ENCODE results near the gene NSUN2.

The NSUN2 gene

DNA sequence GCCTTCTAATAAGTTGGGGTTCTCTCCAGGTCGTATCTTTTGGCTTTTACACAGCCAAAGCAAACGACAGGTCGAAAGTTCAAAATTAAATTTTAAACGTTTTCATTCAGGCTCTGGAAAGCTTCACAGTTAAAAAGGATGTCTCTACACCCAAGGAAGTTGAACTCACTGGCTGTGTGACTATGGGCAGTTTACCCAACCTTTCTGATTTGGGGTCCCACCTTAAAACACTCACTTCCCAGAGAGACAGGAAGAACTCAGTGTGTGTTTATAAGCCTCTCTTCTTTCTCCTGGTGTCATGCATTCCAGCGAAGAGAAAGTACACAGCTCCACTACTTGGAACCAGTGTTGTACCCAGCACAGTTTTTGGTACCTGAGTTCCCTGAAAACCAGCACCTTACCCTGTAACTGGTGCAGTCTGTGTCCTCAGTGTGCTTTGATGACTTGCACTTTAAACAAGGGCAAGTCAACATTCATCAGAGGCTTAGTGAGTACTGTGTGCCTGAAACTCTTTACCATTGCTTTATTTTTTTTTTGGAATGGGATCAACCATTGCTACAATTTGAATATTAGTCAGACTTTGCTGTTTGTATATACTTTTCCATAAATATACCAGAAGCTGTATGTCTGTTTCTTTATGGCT is 2.1 kb upstream of the NSUN2 start:
- Mint-ChIP-seq H3K4me1 (ENCODE audit: low read depth) (peaks cover 46% of the 10 kb centered on the region), H3K4me3 (no peak overlapping the region), H3K27ac (no peak overlapping the region), H3K36me3 (ENCODE audit: low read depth) (peaks cover 35% of the 10 kb centered on the region), H3K9me3 (no peaks in the 10 kb centered on the region), H3K27me3 (no peaks in the 10 kb centered on the region)
- intact Hi-C loops (cut with micrococcal nuclease): loop anchor here (2.0 to 5.0 kb wide), 2 partner anchors 110 to 258 kb away; partner anchors contain the start of gene MED10

DNA sequence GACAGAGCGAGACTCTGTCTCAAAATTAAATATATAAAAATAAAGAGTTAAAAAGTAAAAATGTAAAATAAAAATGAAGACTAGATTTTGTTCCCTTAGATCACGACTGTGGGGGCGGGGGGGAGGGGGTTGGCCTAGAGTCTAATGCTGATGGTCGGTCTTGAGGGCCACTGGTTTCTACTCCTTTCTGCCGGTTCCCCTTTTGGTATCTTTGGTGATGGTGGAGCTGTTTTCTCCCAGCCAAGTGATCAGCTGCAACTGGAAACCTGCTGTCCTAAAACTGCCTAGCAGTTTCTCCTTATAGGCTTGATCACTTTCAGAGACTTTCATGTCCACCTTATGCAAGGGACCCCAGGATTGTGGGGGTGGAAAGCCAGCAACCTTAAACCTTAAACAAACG is 1.5 kb upstream of the NSUN2 start:
- H3K27ac Mint-ChIP-seq: peak overlapping the region; percentile 98
- peaks cover 41% of the 10 kb centered on the region for H3K36me3 Mint-ChIP-seq (ENCODE audit: low read depth)
- no peaks in the 10 kb centered on the region for H3K9me3 Mint-ChIP-seq
- H3K4me1 Mint-ChIP-seq (ENCODE audit: low read depth): peaks cover 46% of the 10 kb centered on the region
- H3K4me3 Mint-ChIP-seq: peak overlapping the region; percentile 93
- intact Hi-C loops (cut with micrococcal nuclease): loop anchor here (2.0 to 5.0 kb wide), 2 partner anchors 110 to 257 kb away; partner anchors contain the start of gene MED10
- no peaks in the 10 kb centered on the region for H3K27me3 Mint-ChIP-seq

DNA sequence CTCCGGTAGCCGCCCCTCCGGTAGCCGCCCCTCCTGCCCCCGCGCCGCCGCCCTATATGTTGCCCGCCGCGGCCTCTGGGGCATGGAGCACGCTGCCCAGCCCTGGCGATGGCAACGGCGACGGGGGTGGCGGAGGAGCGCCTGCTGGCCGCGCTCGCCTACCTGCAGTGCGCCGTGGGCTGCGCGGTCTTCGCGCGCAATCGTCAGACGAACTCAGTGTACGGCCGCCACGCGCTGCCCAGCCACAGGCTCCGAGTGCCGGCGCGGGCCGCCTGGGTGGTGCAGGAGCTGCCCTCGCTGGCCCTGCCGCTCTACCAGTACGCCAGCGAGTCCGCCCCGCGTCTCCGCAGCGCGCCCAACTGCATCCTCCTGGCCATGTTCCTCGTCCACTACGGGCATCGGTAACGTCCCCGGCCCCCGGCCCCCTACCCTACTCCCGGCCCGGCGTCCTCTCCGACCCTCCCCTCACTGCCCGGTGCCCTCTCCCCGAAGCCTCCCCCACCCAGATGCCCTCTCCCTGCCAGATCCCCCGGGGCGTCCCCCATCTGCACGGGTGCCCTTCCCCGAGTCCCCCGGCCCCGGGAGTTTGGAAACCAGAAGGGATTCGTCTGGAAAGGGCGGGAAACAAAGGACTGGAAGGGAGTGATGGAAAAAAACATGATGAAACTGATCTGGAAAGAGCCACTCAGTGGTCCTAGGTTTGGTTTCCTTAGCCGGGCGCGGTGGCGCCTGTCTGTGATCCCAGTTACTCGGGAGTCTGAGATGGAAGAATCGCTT is 813 bp upstream of the NSUN2 start:
- intact Hi-C loops (cut with micrococcal nuclease): loop anchor here (1.0 to 5.0 kb wide), 4 partner anchors 79 to 1211 kb away; partner anchors contain the start of genes ICE1 and MED10
- Mint-ChIP-seq H3K4me3 (peak overlapping the region; percentile 93), H3K9me3 (no peaks in the 10 kb centered on the region), H3K36me3 (ENCODE audit: low read depth) (peaks cover 48% of the 10 kb centered on the region), H3K27me3 (no peaks in the 10 kb centered on the region), H3K27ac (peak overlapping the region; percentile 98), H3K4me1 (ENCODE audit: low read depth) (peaks cover 46% of the 10 kb centered on the region)

DNA sequence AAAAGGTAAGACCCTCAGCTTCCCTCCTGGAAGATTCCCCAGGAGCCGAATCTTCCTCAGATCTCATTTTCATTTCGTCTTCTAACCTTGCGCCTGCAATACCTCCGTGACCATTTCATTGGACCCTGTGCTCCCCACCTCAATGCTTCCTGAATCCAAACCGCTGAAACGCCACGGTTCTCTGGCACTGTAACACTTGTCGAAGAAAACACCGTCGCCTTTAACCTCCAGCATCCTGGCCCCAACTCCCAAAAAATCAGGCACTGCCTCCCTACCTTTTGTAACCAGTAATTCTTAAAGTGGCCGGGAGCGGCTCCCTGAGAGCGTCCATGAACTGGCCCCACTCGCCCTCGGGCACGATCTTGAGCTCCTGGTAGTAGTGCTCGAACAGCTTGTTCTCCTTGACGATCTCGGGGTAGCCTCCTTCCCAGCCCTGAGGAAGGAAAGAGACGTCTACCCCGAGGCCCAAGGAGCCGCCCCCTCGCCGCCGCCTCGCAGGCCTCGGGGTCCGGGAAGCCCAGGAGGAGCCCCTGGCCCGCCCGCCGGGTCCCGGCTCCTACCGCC is 438 bp downstream of the NSUN2 start:
- Mint-ChIP-seq H3K27ac (peak overlapping the region; percentile 98), H3K4me1 (ENCODE audit: low read depth) (peaks cover 34% of the 10 kb centered on the region), H3K4me3 (peak overlapping the region; percentile 93), H3K9me3 (no peaks in the 10 kb centered on the region), H3K27me3 (no peaks in the 10 kb centered on the region), H3K36me3 (ENCODE audit: low read depth) (peaks cover 58% of the 10 kb centered on the region)
- intact Hi-C loops (cut with micrococcal nuclease): loop anchor here (2.0 to 5.0 kb wide), 2 partner anchors 255 to 1210 kb away; partner anchors contain the start of genes ICE1 and MED10

DNA sequence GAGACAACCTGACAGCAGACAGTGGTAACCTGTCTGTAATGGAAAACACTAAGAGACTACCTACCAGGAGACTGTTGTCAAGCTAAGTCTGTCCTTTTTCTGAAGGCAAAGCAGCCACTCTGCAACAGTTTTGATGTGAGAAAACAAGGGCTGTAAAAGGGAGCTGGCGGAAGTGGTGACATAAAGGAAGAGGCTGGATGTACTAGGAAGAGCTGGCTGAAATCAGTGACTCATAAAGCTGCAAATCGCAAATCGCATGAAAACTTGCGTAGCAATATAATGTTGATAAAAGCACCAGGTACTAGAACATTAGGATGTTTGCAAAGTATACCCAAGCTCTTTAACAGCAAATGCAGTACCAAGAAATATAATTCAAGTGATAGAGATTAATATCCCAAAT is 1.4 kb downstream of the NSUN2 start:
- Mint-ChIP-seq H3K4me1 (ENCODE audit: low read depth) (peaks cover 27% of the 10 kb centered on the region), H3K9me3 (no peaks in the 10 kb centered on the region), H3K27me3 (no peaks in the 10 kb centered on the region), H3K27ac (no peak overlapping the region), H3K4me3 (peak overlapping the region; percentile 5), H3K36me3 (ENCODE audit: low read depth) (peaks cover 61% of the 10 kb centered on the region)
- intact Hi-C loops (cut with micrococcal nuclease): loop anchor here (5.0 kb wide), 1 partner anchor 254 kb away; the partner anchor contains the start of gene MED10

DNA sequence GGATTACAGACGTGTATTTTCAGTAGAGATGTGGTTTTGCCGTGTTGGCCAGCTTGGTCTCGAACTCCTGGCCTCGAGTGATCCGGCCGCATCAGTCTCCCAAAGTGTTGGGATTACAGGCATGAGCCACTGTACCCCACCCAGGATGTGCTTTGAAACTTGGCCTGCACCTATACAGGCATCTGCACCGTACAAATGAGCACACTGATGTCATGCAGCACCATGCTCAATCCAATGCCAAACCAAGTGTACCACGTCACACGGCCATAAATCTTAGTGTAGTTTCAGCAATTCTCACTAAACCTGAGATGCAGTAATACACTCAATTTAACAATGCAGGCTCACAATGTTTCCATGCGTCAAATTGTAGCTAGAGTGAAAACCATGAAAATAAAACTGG is 6.3 kb downstream of the NSUN2 start:
- Mint-ChIP-seq H3K4me3 (no peak overlapping the region), H3K9me3 (peaks cover 24% of the 10 kb centered on the region), H3K27me3 (no peaks in the 10 kb centered on the region), H3K36me3 (ENCODE audit: low read depth) (peaks cover 93% of the 10 kb centered on the region), H3K4me1 (ENCODE audit: low read depth) (peaks cover 14% of the 10 kb centered on the region), H3K27ac (no peak overlapping the region)
- intact Hi-C loops (cut with micrococcal nuclease): no loop called here

DNA sequence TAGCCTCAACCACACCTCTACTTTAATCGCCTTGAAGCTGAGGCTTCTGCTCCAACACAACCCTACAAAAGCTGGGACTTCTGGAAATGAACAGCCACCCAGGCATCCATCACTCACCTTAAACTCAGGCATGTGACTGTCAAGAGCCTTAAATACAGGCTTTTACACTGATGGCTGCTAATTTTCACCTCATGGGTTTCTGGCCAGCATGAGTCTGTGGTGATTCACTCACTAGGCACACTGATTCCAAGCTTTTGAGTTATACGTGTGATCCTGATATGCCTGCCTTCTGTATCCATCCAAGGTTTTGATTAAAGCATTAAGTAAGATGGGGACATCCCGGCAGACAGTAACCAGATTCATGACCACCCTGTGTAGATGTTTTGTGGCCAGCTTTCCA is 8.9 kb downstream of the NSUN2 start:
- intact Hi-C loops (cut with micrococcal nuclease): no loop called here
- H3K27ac Mint-ChIP-seq: no peak overlapping the region
- no peak overlapping the region for H3K4me3 Mint-ChIP-seq
- peaks cover 24% of the 10 kb centered on the region for H3K9me3 Mint-ChIP-seq
- H3K4me1 Mint-ChIP-seq (ENCODE audit: low read depth): no peaks in the 10 kb centered on the region
- H3K36me3 Mint-ChIP-seq (ENCODE audit: low read depth): peaks cover 89% of the 10 kb centered on the region
- H3K27me3 Mint-ChIP-seq: no peaks in the 10 kb centered on the region

DNA sequence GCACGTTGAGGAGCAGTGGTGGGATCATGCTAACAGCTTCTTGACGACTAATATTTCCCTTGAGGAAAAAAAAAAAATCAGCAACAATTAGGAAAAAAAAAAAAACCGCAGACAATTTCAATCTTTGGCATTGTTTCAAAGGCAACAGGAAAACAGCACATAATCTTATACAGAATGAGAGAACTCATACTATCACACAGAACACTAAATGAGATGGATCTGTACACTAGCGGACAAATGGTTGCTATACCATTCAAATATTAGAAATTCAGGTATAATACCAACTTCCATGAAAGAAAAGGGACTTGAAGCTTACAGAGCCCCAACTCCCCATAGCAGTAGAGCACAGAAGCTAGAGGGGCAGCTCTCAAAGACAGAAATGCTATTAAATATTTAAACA is 9.6 kb downstream of the NSUN2 start:
- no peak overlapping the region for H3K27ac Mint-ChIP-seq
- H3K27me3 Mint-ChIP-seq: no peaks in the 10 kb centered on the region
- peaks cover 24% of the 10 kb centered on the region for H3K9me3 Mint-ChIP-seq
- no peak overlapping the region for H3K4me3 Mint-ChIP-seq
- intact Hi-C loops (cut with micrococcal nuclease): no loop called here
- H3K36me3 Mint-ChIP-seq (ENCODE audit: low read depth): peaks cover 88% of the 10 kb centered on the region
- no peaks in the 10 kb centered on the region for H3K4me1 Mint-ChIP-seq (ENCODE audit: low read depth)

DNA sequence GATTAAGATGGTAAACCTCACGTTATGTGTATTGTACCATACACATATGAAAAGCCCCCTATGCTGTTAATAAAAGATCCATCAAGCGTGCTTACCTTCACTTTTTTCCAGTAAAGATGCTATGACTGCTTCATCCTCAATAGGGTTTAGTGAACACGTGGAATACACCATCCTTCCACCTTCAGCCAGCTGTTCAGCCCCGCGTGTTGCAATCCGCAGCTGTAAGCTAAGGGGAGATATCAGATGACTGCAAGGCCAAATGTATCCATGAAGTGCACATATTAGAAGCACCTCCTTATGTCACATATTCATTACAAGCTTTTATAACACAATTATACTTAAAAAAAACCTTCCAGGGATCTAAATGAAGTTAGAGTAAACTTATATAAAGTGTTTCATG is 16.2 kb downstream of the NSUN2 start:
- no peak overlapping the region for H3K27ac Mint-ChIP-seq
- H3K36me3 Mint-ChIP-seq (ENCODE audit: low read depth): peaks cover 91% of the 10 kb centered on the region
- no peaks in the 10 kb centered on the region for H3K27me3 Mint-ChIP-seq
- H3K9me3 Mint-ChIP-seq: no peaks in the 10 kb centered on the region
- intact Hi-C loops (cut with micrococcal nuclease): no loop called here
- no peak overlapping the region for H3K4me3 Mint-ChIP-seq
- no peaks in the 10 kb centered on the region for H3K4me1 Mint-ChIP-seq (ENCODE audit: low read depth)

DNA sequence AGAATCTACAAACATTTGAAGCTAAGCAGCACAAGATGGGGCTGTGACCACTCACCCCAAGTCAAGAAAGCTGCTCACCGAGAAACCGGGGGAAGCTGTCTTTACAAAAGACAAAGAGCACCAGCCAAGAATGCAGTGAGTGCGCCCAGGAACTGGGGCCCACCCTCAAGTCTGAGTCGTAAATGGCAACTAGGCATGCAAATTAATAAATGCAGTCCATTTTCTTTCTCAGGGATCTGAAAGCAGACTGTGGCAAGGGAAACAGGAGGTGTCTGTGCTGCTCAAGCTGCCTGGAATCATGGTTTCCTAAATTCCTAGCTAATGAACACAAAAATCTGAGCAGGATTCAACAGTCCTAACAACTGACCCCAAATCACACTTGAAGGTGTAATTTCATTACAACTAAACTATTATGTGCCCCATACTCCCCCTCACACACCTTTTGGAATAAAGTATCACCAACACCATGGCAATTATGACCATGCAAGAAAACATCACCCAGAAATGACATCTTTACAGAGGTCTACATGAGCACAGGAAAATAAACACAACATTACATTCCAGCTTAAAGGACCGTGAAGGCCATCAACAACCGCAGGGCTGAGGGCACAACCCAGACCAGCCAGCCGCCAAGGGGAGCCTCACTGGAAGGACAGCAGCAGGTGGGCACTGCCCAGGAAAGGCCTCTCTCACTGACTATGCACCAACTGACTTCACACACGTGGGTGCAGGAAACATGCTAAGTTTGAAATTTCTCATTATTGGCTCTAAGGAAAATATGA is 17.6 kb downstream of the NSUN2 start:
- peaks cover 91% of the 10 kb centered on the region for H3K36me3 Mint-ChIP-seq (ENCODE audit: low read depth)
- H3K27me3 Mint-ChIP-seq: no peaks in the 10 kb centered on the region
- no peak overlapping the region for H3K4me3 Mint-ChIP-seq
- intact Hi-C loops (cut with micrococcal nuclease): no loop called here
- no peaks in the 10 kb centered on the region for H3K4me1 Mint-ChIP-seq (ENCODE audit: low read depth)
- no peak overlapping the region for H3K27ac Mint-ChIP-seq
- H3K9me3 Mint-ChIP-seq: no peaks in the 10 kb centered on the region

DNA sequence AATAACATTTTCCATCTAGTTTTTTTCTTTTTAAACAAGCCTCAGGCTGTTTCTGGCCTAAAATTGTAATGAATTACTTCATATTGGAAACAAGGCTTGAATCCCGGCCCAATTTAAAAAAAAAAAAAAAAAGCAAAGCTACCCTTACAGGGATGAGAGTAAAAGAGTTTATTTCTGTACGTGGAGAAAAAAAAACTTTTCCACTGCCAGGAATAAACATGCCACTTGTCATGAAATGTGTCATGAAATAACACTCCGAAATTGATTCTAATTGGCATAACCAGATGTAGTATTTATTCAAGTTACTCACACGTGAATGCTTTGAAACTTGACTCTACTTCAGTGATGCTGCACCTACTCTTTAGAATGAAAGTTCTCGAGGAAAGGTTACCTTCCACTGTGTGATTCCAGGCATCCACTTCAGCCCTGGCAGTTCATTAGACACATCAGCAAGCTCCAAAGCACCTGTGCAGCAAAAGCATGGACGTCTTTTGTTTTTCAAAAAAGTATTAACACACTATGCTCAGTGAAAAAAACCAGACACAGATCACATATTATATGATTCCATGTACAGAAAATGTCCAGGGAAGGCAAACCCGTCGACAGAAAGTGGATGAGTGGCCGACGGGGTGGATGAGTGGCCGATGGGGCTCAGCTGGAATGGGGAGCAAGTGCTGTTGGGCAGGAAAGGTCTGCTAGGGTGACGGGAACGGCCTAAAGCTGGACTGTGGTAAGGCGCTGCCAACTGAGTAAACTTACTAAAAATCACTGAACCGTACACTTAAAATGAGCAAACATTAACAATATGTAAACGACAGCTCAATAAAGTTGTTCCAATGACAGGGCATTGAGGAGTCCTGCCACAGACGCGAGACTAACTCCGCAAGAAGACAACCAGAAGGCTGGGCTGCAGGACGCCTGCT is 21.2 kb downstream of the NSUN2 start:
- intact Hi-C loops (cut with micrococcal nuclease): no loop called here
- Mint-ChIP-seq H3K4me3 (no peak overlapping the region), H3K9me3 (no peaks in the 10 kb centered on the region), H3K27me3 (no peaks in the 10 kb centered on the region), H3K4me1 (ENCODE audit: low read depth) (no peaks in the 10 kb centered on the region), H3K27ac (no peak overlapping the region), H3K36me3 (ENCODE audit: low read depth) (peaks cover 100% of the 10 kb centered on the region)

DNA sequence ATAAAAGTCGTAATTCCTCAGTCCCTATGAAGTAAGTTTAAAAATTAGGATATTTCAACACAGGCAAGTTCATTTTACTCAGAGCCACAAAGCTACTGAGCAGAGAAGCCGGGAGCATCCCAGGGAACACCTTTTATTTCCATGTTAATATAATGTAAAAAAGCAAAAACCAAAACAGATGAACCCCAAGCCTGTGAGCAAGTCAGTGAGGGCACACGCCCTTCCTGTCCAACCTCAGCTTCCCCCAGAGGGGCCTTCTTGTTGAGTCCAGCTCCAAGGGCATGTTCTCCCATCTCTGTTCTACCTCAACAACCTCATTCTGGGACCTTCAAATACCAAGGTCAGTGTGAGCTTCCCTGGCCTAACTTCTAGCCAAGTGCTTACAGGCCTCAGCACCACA is 24.8 kb downstream of the NSUN2 start:
- peak overlapping the region; percentile 14 for H3K27ac Mint-ChIP-seq

DNA sequence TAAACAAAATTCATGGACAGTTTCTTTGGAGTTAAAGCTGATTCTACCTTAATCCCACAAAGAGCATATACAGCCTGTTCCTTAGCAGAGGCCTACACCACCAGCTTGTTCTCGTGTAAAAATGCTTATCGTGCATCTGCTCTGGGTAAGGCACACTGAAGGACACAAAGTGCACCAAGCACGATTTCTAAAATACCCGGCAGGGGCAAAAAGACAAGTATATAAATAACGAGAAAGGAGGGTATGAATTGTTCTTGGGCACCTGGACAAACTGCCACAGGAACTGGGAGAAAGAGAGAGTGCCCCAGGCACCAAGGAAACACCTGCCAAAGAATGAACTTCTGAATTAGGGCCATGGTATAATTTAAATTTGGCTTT is 25.3 kb downstream of the NSUN2 start:
- no peak overlapping the region for H3K27ac Mint-ChIP-seq
- intact Hi-C loops (cut with micrococcal nuclease): no loop called here
- H3K27me3 Mint-ChIP-seq: no peaks in the 10 kb centered on the region
- no peaks in the 10 kb centered on the region for H3K4me1 Mint-ChIP-seq (ENCODE audit: low read depth)
- H3K36me3 Mint-ChIP-seq (ENCODE audit: low read depth): peaks cover 100% of the 10 kb centered on the region
- H3K4me3 Mint-ChIP-seq: no peak overlapping the region
- H3K9me3 Mint-ChIP-seq: no peaks in the 10 kb centered on the region

More for the DNA sequence above, 24.8 kb downstream of the NSUN2 start:
- Mint-ChIP-seq H3K4me1 (ENCODE audit: low read depth) (no peaks in the 10 kb centered on the region), H3K9me3 (no peaks in the 10 kb centered on the region), H3K4me3 (no peak overlapping the region), H3K36me3 (ENCODE audit: low read depth) (peaks cover 100% of the 10 kb centered on the region), H3K27me3 (no peaks in the 10 kb centered on the region)
- intact Hi-C loops (cut with micrococcal nuclease): no loop called here

Measured in dendritic cell treated with granulocyte-macrophage colony-stimulating factor and Interleukin-4, amounts not matched to agents 40 ng/mL and 50 ng/mL, for 4 days (primary cell).